Stimulated activated naive CD8-positive, alpha-beta T cell treated with anti-CD3 and anti-CD28 coated beads, Interleukin-15, amount 100 ng/mL, for 72 hours (primary cell): ENCODE data around the gene TPD52L2.
"Not testable (repeated sequence)": the region's sequence is repeated elsewhere in the genome, so short reads cannot be mapped to it uniquely, and the experiment has no call there.

Source experiments
- ATAC-seq: fragments of 150-1000 bp; cut with Tn5 transposase; 2 replicates; pipeline ENCODE4 v1.10.0; 2021; ENCODE audit warnings: mild to moderate bottlenecking, moderate library complexity
- DNase-seq, 2 donors: peaks; one replicate each; pipeline ENCODE4 v3.0.0; 2021 to 2022
- H3K27ac Mint-ChIP-seq, 2 donors: one replicate each; pipeline ENCODE4 v1.8.0; 2022; ENCODE audit warnings: mild to moderate bottlenecking in 2 of 2, mixed read lengths in 2 of 2, moderate library complexity in 2 of 2
- H3K27me3 Mint-ChIP-seq: one replicate; pipeline ENCODE4 v1.8.0; 2022; ENCODE audit warnings: mixed read lengths
- H3K4me1 Mint-ChIP-seq: one replicate; pipeline ENCODE4 v1.8.0; 2022; ENCODE audit warnings: mild to moderate bottlenecking, mixed read lengths
- H3K4me3 Mint-ChIP-seq, 2 donors: one replicate each; pipeline ENCODE4 v1.8.0; 2022; ENCODE audit warnings: mild to moderate bottlenecking in 2 of 2, mixed read lengths in 2 of 2, moderate library complexity in 1 of 2
- H3K9me3 Mint-ChIP-seq, 2 donors: one replicate each; pipeline ENCODE4 v1.8.0; 2022; ENCODE audit warnings: mixed read lengths in 2 of 2

Gene TPD52L2

DNA sequence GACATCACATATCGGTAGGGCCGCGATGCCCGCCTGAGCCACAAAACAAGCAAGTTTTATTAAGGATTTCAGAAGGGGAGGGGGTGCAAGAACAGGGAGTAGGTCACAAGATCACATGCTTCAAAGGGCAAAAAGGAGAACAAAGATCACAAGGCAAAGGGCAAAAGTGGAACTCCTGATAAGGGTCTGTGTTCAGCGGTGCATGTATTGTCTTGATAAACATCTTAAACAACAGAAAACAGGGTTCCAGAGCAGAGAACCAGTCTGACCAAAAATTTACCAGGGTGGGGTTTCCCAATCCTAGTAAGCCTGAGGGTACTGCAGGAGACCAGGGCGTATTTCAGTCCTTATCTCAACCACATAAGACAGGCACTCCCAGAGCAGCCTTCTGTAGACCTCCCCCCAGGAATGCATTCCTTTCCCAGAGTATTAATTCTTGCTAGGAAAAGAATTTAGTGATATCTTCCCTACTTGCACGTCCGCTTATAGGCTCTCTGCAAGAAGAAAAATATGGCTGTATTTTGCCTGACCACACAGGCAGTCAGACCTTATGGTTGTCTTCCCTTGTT is 51.4 kb downstream of the TPD52L2 start:
- not testable (repeated sequence) for H3K27ac Mint-ChIP-seq, ATAC-seq, DNase-seq, H3K4me3 Mint-ChIP-seq, H3K9me3 Mint-ChIP-seq, H3K27me3 Mint-ChIP-seq
- H3K4me1 Mint-ChIP-seq, result peaks cover 21% of the 10 kb centered on the region

DNA sequence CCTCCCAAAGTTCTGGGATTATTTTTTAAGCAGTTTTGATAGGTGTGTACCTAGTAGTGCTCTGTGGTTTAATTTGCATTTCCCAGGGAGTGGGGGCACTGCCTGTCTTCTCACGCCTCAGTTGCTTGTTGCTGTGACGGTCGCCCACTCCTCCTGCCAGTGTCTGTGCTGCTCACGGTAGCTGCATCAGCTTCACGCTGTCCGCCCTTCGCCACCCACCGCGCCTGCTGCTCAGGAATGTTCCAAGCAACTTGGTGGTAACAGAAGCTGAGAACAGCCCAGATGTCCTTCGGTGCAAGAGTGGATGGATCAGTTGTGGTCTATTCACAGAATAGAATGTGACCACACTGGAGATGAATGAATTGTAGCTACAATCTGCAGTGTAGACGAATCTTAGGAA is 52.7 kb downstream of the TPD52L2 start:
- DNase-seq (no peak), ATAC-seq (no peak)
- H3K4me1 Mint-ChIP-seq, result peaks cover 12% of the 10 kb centered on the region
- H3K27me3 Mint-ChIP-seq, result no peaks in the 10 kb centered on the region
- no peak overlapping the region for H3K4me3 Mint-ChIP-seq
- no peaks in the 10 kb centered on the region for H3K9me3 Mint-ChIP-seq
- H3K27ac Mint-ChIP-seq, result no peak overlapping the region

DNA sequence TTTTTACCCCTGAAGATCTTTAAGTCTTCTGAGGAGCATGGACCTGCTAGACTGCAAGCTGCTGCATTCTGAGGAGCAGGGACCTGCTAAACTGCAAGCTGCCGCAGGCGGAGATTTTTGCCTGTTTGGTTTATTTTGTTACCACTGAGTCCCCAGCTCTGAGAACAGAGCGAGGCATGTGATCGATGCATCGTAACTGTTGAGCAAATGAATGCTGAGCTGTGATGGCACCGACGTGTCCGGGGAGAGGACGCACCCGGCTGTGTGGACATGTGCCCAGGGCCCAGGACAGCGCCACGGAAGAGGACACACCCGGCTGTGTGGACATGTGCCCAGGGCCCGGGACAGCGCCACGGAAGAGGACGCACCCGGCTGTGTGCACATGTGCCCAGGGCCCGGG is 54.1 kb downstream of the TPD52L2 start:
- Mint-ChIP-seq H3K9me3 (no peaks in the 10 kb centered on the region), H3K27me3 (no peaks in the 10 kb centered on the region), H3K4me3 (no peak overlapping the region), H3K27ac (no peak overlapping the region), H3K4me1 (peaks cover 7% of the 10 kb centered on the region)
- DNase-seq, result no peak
- ATAC-seq, result no peak

DNA sequence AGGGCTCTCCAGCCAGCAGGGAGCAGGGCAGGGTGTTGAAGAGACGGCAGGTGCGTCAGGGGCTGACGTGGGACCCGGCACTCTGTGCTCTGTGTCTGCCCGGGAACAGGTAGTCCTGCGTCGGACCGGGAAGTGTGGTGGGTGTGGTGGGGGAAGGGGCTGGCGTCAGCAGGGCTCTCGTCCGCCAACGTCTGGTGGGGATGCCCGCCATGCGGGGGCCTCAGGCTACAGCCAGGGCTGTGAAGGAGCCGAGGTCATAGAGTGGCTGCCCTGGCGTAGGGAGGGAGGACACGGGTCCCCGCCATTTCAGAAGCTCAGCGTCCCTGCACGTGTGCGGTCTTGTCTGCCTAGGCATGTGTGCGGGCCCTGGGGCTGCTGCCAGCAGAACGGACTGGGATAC is 55.2 kb downstream of the TPD52L2 start:
- ATAC-seq (no peak), DNase-seq (no peak)
- Mint-ChIP-seq H3K9me3 (no peaks in the 10 kb centered on the region), H3K4me1 (peaks cover 6% of the 10 kb centered on the region), H3K4me3 (no peak overlapping the region), H3K27me3 (no peaks in the 10 kb centered on the region), H3K27ac (no peak overlapping the region)

- Mint-ChIP-seq H3K4me3 (no peak overlapping the region), H3K4me1 (peaks cover 7% of the 10 kb centered on the region), H3K9me3 (no peaks in the 10 kb centered on the region), H3K27ac (peak overlapping the region in 1 of 2 donors; percentile 77), H3K27me3 (no peaks in the 10 kb centered on the region)
- ATAC-seq (no peak), DNase-seq (no peak)
Measured at GRCh38 chr20:63923651-63924050, 58.6 kb downstream of the TPD52L2 start.

DNA sequence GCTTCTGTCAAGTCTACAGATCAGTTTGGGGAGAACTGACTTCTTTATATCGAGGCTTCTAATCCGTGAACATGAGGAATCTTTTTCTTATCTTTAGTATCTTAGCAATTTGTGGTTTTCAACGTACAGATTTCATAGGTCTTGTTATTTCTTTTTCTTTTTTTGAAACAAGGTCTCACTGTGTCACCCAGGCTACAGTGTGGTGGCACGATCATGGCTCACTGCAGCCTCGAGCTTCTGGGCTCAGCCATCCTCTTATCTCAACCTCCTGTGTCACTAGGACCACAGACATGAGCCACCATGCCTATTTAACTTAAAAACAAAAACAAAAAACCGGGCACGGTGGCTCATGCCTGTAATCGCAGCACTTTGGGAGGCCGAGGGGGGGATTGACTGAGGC is 59.2 kb downstream of the TPD52L2 start:
- no peaks in the 10 kb centered on the region for H3K27me3 Mint-ChIP-seq
- peaks cover 7% of the 10 kb centered on the region for H3K4me1 Mint-ChIP-seq
- no peaks in the 10 kb centered on the region for H3K9me3 Mint-ChIP-seq
- H3K27ac Mint-ChIP-seq, result no peak overlapping the region
- DNase-seq, result no peak
- no peak for ATAC-seq
- H3K4me3 Mint-ChIP-seq, result no peak overlapping the region

DNA sequence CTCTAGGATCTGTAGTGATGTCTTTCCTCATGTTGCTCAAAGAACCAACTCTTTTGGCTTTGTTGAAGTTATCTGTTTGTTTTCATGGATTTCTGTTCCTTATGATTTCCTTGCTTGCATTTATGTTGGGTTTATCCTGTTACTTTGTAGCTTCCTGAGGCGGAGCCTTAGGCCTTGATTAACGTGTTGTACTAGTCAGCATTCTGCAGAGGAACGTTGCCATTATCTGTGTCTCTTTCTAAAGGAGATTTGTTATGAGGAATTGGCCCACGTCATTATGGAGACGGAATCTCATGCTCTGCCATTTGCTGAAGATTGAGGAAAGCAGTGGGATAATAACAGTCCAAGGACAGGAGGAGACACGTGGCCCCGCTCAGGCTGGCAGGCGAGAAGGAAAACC is 61.2 kb downstream of the TPD52L2 start:
- H3K27ac Mint-ChIP-seq, result no peak overlapping the region
- H3K27me3 Mint-ChIP-seq, result no peaks in the 10 kb centered on the region
- no peak overlapping the region for H3K4me3 Mint-ChIP-seq
- H3K9me3 Mint-ChIP-seq, result no peaks in the 10 kb centered on the region
- no peak for DNase-seq
- H3K4me1 Mint-ChIP-seq, result peaks cover 7% of the 10 kb centered on the region
- ATAC-seq, result no peak

GRCh38 chr20:63929071-63929470 is 64.0 kb downstream of the TPD52L2 start:
- ATAC-seq, result no peak
- H3K27me3 Mint-ChIP-seq, result no peaks in the 10 kb centered on the region
- H3K4me3 Mint-ChIP-seq, result no peak overlapping the region
- H3K27ac Mint-ChIP-seq, result peak overlapping the region in 1 of 2 donors; percentile 63
- peaks cover 7% of the 10 kb centered on the region for H3K4me1 Mint-ChIP-seq
- DNase-seq, result no peak
- H3K9me3 Mint-ChIP-seq, result no peaks in the 10 kb centered on the region

GRCh38 chr20:63929473-63929883 is 64.4 kb downstream of the TPD52L2 start:
- not testable (repeated sequence) for H3K27me3 Mint-ChIP-seq, ATAC-seq, H3K4me3 Mint-ChIP-seq, H3K9me3 Mint-ChIP-seq, DNase-seq, H3K4me1 Mint-ChIP-seq, H3K27ac Mint-ChIP-seq

DNA sequence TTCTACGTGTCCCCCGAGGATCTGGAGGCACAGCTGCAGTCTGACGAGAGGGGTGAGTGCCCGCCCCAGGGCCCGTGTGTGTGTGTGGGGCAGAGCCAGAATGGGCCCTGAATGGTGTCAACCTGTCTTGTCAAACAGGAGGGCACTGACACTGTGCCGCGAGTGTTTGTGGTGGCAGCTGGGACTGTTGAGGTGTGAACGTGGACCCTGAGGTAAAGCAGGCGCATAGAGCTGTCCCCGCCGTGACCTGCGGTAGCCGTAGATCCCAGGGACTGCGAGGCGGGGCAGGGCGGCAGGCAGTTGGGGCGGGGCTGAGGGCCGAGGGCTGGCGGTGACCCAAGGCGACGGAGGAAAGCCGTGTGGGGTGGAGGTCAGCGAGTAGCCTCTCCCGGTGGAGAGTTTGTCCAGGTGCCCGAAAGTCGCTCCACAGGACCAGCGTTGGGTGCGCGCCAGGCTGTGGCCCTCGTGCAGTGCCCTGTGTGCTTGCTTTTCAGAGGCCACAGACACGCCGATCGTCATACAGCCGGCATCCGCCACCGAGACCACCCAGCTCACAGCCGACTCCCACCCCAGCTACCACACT is 66.0 kb downstream of the TPD52L2 start:
- Mint-ChIP-seq H3K4me3 (no peak overlapping the region), H3K9me3 (no peaks in the 10 kb centered on the region), H3K27ac (peak overlapping the region in 1 of 2 donors; percentile 78)

DNA sequence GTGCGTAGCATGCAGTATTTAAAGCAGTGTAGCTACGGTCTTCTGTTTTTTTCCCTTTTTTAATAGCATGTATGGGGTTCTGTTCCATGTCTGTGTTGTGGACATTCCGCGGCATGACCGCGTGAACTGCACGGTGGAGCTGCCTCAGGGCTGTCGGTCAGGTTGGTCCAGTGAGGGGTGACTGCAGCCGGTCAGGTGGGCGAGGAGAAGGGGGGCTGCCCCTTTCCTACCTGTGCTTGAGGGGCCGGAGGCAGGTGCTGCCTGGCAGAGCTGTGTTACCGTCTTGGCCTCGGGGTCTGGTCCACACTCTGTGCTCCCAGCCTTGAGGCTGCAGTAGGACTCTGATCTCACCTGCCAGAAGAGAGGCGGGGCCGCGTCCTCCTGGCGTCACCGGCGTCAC is 66.7 kb downstream of the TPD52L2 start:
- DNase-seq, result no peak
- Mint-ChIP-seq H3K4me3 (no peak overlapping the region), H3K27ac (peak overlapping the region in 1 of 2 donors; percentile 50), H3K4me1 (peaks cover 5% of the 10 kb centered on the region), H3K27me3 (no peaks in the 10 kb centered on the region), H3K9me3 (no peaks in the 10 kb centered on the region)
- ATAC-seq, result no peak

More for the DNA sequence above, 66.0 kb downstream of the TPD52L2 start:
- H3K27me3 Mint-ChIP-seq, result no peaks in the 10 kb centered on the region
- ATAC-seq (no peak), DNase-seq (no peak)
- peaks cover 5% of the 10 kb centered on the region for H3K4me1 Mint-ChIP-seq

GRCh38 chr20:63932606-63933160 is 67.6 kb downstream of the TPD52L2 start:
- Mint-ChIP-seq H3K9me3 (no peaks in the 10 kb centered on the region), H3K4me3 (no peak overlapping the region), H3K27me3 (no peaks in the 10 kb centered on the region), H3K27ac (no peak overlapping the region), H3K4me1 (peaks cover 5% of the 10 kb centered on the region)
- ATAC-seq, result no peak
- no peak for DNase-seq

DNA sequence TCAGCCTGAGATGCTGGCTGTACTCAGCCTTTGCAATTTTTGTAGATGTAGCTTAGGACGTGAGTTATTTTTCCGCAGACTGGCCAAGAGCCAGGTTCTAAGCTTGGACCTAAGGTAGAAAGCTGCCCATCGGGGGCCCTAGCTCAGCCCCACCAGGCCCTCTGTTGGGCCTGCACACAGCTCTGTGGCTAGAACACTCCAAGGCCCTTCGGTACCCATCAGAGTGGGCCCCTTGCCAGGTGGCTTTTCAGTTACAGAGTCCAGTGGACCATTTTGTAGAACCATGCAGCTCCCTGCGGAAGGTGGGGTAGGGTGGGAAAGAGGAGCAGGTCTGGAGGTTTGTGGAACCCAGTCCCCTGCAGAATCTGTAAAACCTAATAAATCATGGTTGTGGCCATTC is 68.6 kb downstream of the TPD52L2 start:
- no peak for ATAC-seq
- H3K9me3 Mint-ChIP-seq, result no peaks in the 10 kb centered on the region
- H3K4me3 Mint-ChIP-seq, result no peak overlapping the region
- DNase-seq, result no peak
- no peaks in the 10 kb centered on the region for H3K27me3 Mint-ChIP-seq
- peaks cover 5% of the 10 kb centered on the region for H3K4me1 Mint-ChIP-seq
- no peak overlapping the region for H3K27ac Mint-ChIP-seq

DNA sequence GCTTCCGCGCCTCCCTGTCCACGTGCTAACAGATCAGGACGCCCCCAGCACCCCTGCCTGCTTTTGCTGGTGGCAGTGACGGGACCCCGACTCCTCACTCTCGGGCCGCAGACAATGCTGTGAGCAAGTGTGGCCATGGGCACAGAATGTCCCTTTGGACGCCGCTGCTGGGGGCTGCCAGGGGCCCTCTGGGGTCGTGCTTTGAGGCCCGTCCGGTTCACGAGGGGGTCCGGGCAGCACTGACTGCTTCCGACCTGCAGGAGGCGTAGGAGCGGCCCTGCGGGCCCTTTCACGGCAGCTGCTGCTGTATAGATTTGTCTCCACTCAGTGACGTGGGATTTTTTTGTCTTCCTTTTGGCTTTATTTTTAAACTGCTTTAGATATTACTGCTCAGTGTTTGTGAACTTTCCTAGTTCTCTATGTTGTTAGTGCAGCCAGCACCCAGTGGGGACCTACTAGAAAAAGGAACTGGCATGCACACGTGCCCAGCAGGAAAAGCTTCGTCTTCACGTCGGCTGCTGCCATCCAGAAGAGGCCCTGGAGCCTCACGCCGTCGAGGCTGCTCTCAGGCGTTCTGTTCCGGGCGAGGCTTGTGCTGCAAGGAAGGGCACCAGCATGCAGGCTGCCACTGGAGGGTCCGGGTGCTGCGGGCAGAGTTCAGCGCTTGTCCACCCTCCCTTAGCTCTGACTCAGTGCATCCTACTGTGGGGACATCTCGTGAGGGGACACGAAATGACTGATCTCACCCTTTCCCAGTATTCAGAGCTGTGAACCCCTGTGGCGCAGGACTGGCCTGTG is 69.4 kb downstream of the TPD52L2 start:
- no peak overlapping the region for H3K4me3 Mint-ChIP-seq
- DNase-seq (no peak), ATAC-seq (no peak)
- peaks cover 5% of the 10 kb centered on the region for H3K4me1 Mint-ChIP-seq
- no peak overlapping the region for H3K27ac Mint-ChIP-seq
- H3K27me3 Mint-ChIP-seq, result no peaks in the 10 kb centered on the region
- H3K9me3 Mint-ChIP-seq, result no peaks in the 10 kb centered on the region

DNA sequence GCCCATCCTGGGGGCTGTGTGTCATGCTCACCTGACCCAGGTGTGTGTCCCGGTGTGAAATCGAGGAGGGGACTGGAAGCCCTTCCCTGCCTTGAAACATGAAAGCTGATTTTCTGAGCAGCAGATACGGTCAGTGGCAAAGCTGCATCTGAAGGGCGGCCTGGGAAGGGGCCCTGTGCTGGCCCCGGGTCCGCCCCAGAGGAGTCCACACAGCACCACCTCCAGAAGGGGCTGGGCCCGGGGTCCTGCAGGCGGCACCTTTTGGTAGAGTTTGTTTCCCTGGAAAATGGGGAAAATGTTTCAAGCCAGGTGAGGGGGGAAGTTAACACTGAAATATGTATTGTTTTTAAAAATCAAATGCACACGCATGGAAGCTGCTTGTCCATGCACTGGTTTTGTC is 70.4 kb downstream of the TPD52L2 start:
- no peaks in the 10 kb centered on the region for H3K9me3 Mint-ChIP-seq

DNA sequence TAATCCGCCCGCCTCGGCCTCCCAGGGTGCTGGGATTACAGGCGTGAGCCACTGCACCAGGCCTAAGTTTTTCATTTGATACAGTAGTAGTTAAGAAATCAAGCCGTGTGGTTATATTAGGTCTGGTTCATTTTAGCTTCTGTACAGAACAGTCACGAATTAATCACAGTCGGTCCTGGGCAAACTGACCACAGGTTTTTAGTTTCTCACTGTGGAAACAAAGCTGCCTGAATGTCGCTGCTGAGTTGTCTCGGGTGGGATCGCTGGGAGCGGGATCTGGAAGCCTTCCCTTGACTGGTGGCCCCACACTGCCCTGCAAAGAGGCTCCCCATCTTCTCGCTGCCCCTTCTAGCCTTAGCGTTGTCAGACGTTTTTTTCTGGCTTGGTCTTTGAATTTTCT is 72.5 kb downstream of the TPD52L2 start:
- ATAC-seq (no peak), DNase-seq (no peak)
- H3K9me3 Mint-ChIP-seq, result no peaks in the 10 kb centered on the region
- H3K27me3 Mint-ChIP-seq, result no peaks in the 10 kb centered on the region
- H3K27ac Mint-ChIP-seq, result peak overlapping the region in 1 of 2 donors; percentile 34
- no peak overlapping the region for H3K4me3 Mint-ChIP-seq
- H3K4me1 Mint-ChIP-seq, result peaks cover 26% of the 10 kb centered on the region

More for the DNA sequence above, 70.4 kb downstream of the TPD52L2 start:
- no peaks in the 10 kb centered on the region for H3K27me3 Mint-ChIP-seq
- ATAC-seq (no peak), DNase-seq (no peak)
- no peak overlapping the region for H3K4me3 Mint-ChIP-seq
- H3K4me1 Mint-ChIP-seq, result peaks cover 5% of the 10 kb centered on the region
- H3K27ac Mint-ChIP-seq, result peak overlapping the region in 1 of 2 donors; percentile 33
